GM19468 (cell line): Measurements from ENCODE around the gene KCNJ14.
A peak's percentile ranks its signal among the peaks of the same experiment; 100 is the strongest.

Experiments
- ATAC-seq: cut with Tn5 transposase; IDR thresholded peaks from one replicate; pipeline ENCODE4 v1.9.1; 2021; ENCODE audit warnings: mild to moderate bottlenecking, moderate library complexity, moderate number of reproducible peaks; ENCODE audit not compliant: unreplicated experiment; ENCODE audit errors: extremely low read depth

KCNJ14 gene

GRCh38 chr19:48444936-48445200, 10.5 kb upstream of the KCNJ14 start:
- no peak for ATAC-seq

DNA sequence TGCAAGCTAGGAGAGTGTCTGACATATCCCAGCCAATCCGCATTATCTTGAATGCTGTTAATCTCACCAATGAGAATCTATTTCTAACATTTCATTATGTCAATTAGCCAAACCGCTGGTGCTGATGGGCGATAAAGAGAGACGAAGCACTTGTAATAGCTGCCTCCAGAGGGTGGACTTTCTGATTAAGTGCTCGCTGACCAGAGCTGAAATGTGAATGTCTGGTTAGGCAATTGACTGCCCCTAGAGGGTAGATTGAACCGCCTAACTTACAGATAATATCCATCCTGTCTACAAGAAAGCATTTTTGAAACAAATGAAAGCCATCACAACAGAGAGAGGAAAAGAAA, 10.1 kb upstream of the KCNJ14 start:
- ATAC-seq: no peak

DNA sequence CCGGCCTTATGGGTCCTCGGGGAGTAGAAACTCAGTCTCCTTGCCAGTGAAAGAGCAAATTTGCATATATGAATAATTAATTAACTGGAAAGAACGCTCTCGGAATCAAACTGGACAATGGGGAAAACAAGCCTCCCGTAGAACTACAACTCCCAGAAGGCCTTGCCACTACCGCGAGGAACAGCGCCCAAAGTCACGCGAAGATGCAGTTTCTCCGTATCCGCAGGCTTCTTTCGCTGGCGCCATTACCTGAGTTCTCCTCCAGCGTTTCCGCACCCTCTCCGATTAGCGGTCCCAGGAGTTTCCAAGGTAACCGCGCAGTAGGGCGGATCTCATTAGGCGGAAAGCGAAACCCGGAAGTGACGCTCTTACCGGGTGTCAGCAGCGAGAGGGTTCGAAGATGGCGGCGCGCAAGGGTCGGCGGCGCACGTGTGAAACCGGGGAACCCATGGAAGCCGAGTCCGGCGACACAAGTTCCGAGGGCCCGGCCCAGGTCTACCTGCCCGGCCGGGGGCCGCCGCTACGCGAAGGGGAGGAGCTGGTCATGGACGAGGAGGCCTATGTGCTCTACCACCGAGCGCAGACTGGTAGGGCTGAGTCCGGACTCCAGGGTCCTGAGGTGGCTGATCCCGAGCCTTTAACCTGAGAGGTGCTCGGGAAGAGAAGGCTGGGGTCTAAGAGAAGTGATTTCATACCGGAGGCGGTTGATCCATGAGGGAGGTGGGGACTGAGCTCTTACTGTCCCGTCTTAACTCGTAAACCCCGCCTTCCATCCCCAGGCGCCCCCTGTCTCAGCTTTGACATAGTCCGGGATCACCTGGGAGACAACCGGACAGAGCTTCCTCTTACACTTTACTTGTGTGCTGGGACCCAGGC, 9.5 kb upstream of the KCNJ14 start, which contains the start of gene GRWD1:
GRWD1 (plus strand) TSS at position 378 of the 876 bp plus-strand sequence; CDS start at position 401, 23 bp downstream.
- ATAC-seq: no peak

- ATAC-seq: no peak
Observed at GRCh38 chr19:48446579-48446978, 8.8 kb upstream of the KCNJ14 start.

GRCh38 chr19:48448563-48448962, 6.8 kb upstream of the KCNJ14 start:
- no peak for ATAC-seq

DNA sequence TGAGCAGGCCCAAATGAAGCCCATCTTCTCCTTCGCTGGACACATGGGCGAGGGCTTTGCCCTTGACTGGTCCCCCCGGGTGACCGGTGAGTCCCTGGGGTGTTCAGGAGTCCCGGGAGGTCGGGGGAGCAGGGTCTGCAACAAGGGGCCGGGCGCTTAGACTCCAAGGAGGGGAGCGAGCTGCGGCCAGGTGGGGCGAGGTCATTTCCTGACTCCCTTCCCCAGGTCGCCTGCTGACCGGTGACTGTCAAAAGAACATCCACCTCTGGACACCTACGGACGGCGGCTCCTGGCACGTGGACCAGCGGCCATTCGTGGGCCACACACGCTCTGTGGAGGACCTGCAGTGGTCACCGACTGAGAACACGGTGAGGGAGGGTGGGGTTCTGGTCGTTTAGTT, 4.9 kb upstream of the KCNJ14 start:
- ATAC-seq: no peak

- ATAC-seq: no peak
Observed at GRCh38 chr19:48450863-48451262, 4.5 kb upstream of the KCNJ14 start.

GRCh38 chr19:48451624-48452023, 3.8 kb upstream of the KCNJ14 start:
- ATAC-seq: no peak

DNA sequence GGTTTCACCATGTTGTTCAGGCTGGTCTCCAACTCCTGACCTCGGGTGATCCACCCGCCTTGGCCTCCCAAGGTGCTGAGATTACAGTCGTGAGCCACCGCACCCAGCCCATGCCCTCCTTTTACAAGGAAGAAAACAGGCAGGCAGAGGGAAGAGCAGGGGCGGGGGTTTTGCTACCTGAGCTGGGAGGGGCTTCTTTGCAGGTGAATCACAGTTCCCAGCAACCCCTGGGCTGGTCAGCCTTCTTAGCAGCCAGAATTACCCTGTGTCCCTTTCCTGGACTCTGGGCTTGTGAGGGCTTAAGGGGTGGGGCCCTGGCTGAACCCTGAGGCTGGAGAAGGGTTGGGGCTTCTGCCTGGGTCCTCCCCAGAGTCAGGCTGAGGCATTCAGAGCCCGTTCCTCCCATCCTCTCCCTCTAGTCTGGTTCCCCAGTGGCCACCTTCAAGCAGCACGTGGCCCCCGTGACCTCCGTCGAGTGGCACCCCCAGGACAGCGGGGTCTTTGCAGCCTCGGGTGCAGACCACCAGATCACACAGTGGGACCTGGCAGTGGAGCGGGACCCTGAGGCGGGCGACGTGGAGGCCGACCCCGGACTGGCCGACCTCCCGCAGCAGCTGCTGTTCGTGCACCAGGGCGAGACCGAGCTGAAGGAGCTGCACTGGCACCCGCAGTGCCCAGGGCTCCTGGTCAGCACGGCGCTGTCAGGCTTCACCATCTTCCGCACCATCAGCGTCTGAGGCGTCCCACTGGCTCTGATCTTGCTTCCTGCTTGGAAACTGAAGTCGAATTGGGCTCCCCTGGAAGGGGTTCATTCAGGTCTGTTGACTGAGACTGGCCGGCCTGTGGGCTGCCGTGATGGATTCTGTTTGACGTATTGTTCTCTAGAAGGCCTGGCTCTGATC, 2.8 kb upstream of the KCNJ14 start:
- ATAC-seq: no peak

GRCh38 chr19:48454150-48454730, 1.1 kb upstream of the KCNJ14 start:
- ATAC-seq: no peak

GRCh38 chr19:48455908-48456562, 661 bp downstream of the KCNJ14 start:
- no peak for ATAC-seq

- no peak for ATAC-seq
Observed at GRCh38 chr19:48456864-48457263, 1.5 kb downstream of the KCNJ14 start.

- ATAC-seq: no peak
Observed at GRCh38 chr19:48458016-48458415, 2.6 kb downstream of the KCNJ14 start.

DNA sequence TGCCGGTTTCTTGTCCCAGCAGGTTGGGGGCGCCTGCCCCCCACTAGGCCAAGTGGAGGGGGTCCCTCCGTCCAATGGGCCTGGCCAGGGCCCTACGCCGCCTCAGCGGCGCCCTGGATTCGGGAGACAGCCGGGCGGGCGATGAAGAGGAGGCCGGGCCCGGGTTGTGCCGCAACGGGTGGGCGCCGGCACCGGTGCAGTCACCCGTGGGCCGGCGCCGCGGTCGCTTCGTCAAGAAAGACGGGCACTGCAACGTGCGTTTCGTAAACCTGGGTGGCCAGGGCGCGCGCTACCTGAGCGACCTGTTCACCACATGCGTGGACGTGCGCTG, 6.2 kb downstream of the KCNJ14 start:
- ATAC-seq: no peak

DNA sequence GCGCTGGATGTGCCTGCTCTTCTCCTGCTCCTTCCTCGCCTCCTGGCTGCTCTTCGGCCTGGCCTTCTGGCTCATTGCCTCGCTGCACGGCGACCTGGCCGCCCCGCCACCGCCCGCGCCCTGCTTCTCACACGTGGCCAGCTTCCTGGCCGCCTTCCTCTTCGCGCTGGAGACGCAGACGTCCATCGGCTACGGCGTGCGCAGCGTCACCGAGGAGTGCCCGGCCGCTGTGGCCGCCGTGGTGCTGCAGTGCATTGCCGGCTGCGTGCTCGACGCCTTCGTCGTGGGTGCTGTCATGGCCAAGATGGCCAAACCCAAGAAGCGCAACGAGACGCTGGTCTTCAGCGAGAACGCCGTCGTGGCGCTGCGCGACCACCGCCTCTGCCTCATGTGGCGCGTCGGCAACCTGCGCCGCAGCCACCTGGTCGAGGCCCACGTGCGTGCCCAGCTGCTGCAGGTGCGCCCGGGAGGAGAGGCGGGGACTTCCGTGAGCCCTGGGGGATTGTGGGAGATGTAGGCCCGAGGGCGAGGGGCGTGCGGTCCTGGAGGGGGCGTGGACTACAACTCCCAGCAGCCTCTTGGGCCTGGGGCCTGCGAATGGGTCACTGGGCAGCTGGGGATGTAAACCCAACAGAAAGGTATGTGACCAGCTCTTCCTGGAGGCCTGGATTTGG, 6.7 kb downstream of the KCNJ14 start:
- ATAC-seq: no peak

- ATAC-seq: no peak
Observed at GRCh38 chr19:48465215-48465614, 9.8 kb downstream of the KCNJ14 start.

DNA sequence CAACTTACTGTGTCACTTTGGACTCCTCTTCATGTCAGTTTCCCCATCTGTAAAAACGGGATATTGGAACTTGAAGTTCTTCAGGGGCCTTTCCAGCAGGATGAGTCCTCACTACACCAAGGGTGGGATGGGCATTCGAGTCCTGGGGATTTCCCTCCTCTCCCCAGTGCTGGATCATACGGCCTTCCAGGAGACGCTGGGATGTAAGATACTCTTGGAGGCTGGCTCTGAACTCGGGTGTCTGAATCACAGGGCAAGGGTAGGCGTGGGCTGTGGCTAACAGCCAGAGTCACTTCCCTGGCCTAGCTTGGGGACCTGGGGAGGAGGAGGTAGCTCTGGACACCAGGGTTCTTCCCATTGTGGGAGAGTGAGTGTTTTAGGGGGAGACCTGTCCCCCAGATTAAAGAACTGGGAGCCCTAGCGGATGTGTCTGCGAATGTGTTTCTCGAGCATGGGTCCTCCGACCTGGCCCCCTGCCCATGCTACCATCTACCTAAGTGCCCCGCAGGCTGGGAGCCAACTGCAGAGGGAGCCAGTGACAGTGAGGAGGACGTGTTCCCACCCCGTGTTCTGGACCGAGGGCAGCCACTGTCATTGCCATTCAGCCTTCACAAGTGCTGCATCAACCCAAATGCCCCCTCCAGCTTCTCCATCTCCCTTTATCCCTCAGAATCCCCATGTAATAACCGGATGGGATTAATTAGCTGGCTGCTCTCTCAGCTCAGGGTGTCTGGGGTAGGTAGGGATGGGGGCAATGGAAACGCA, 11.4 kb downstream of the KCNJ14 start:
- ATAC-seq: no peak

DNA sequence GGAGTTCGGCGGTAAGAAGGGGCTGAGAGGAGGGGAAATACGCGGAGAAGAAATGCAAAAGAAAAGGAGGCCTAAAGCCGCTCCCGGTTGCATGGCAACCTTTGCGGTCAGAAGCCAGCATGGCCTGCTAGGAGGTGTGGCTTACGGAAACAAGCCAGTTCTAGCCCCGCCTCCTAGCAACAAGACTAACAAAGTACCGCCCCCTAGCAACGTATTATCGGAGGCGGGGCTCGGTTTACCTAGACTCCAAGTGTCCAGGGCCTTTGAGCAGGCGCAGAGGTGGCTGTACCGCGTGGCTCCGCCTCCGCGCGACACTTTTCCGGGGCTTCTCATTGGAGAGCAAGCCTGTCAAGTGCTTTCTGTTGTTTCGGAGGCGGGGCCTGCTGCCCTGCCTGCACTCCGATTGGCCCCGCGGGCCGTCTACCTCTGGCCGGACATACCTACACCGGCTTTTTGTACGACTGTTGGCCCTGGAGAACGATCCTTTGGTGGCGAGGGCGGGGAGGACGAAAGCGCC, 13.5 kb downstream of the KCNJ14 start:
- peak; percentile 84 for ATAC-seq

DNA sequence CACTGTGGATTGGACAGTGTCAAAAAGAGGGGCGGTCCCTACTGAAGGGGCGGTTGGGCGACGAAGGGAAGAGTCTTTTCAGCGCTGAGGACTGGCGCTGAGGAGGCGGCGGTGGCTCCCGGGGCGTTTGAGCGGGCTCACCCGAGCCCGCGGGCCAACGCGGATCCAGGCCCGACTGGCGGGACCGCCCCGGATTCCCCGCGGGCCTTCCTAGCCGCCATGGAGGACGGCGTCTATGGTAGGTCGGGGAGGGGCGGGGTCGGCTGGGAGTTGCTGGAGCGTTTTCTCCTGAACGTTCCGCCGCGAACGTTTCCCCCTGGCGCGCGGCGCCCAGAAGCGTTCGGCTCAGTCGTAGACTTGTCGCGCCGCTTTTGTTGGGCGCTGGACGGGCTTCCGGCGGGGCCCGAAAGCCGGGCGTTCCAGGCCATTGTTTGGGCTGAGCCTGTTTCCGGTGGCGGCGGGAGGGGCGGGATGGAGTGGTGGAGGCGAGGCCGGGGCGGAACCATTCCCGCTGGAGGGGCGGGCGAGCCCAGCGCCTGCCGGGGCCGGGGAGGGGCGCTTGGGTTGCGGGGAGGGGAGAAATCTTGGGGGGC, 14.0 kb downstream of the KCNJ14 start, which contains the start of gene CYTH2:
CYTH2 (plus strand) TSS at position 81 of the 593 bp plus-strand sequence; CDS start at position 220, 139 bp downstream.
- ATAC-seq: no peak
